Effector memory CD4-positive, alpha-beta T cell (primary cell): ENCODE measurements around the gene PCCA.
"Not testable (repeated sequence)": the region's sequence is repeated elsewhere in the genome, so short reads cannot be mapped to it uniquely, and the experiment has no call there.

Experiments
- DNase-seq, 3 donors: peaks; one replicate each; pipeline ENCODE4 v3.0.0-alpha.2; 2020
- H3K27ac ChIP-seq: 2 replicates; pipeline ENCODE4 v1.7.0; 2013; ENCODE audit warnings: mild to moderate bottlenecking, low read length, moderate library complexity; ENCODE audit not compliant: insufficient read depth, poor library complexity, severe bottlenecking
- H3K27me3 ChIP-seq: replicated peaks from 2 replicates; pipeline ENCODE4 v1.7.0; 2013; ENCODE audit warnings: mild to moderate bottlenecking, low read length; ENCODE audit not compliant: insufficient read depth, control insufficient read depth, poor library complexity, severe bottlenecking
- H3K36me3 ChIP-seq: 2 replicates; pipeline ENCODE4 v1.7.0; 2013; ENCODE audit warnings: mild to moderate bottlenecking, low read length, moderate library complexity; ENCODE audit not compliant: control insufficient read depth, insufficient read depth
- H3K4me1 ChIP-seq: 2 replicates; pipeline ENCODE4 v1.7.0; 2013; ENCODE audit warnings: low read length, mild to moderate bottlenecking; ENCODE audit not compliant: control insufficient read depth, insufficient read depth, poor library complexity, severe bottlenecking
- H3K4me3 ChIP-seq: 2 replicates; pipeline ENCODE4 v1.7.0; 2013; ENCODE audit warnings: low read length, low read depth, mild to moderate bottlenecking; ENCODE audit not compliant: insufficient read depth, poor library complexity, severe bottlenecking
- H3K9me3 ChIP-seq: 2 replicates; pipeline ENCODE4 v1.7.0; 2013; ENCODE audit warnings: mild to moderate bottlenecking, low read length, moderate library complexity; ENCODE audit not compliant: control insufficient read depth

Gene PCCA

GRCh38 chr13:100208002-100208401 is 119.1 kb downstream of the PCCA start:
- Histone ChIP-seq H3K36me3 (no peaks in the 10 kb centered on the region), H3K9me3 (no peaks in the 10 kb centered on the region), H3K27me3 (no peaks in the 10 kb centered on the region), H3K4me1 (peaks cover 15% of the 10 kb centered on the region), H3K4me3 (no peak overlapping the region), H3K27ac (no peak overlapping the region)
- DNase-seq: no peak

- no peak overlapping the region for H3K27ac ChIP-seq
- DNase-seq: no peak
- peaks cover 11% of the 10 kb centered on the region for H3K4me1 ChIP-seq
- no peaks in the 10 kb centered on the region for H3K27me3 ChIP-seq
- no peak overlapping the region for H3K4me3 ChIP-seq
- no peaks in the 10 kb centered on the region for H3K9me3 ChIP-seq
- no peaks in the 10 kb centered on the region for H3K36me3 ChIP-seq
These were observed 119.7 kb downstream of the PCCA start for GRCh38 chr13:100208626-100209025.

DNA sequence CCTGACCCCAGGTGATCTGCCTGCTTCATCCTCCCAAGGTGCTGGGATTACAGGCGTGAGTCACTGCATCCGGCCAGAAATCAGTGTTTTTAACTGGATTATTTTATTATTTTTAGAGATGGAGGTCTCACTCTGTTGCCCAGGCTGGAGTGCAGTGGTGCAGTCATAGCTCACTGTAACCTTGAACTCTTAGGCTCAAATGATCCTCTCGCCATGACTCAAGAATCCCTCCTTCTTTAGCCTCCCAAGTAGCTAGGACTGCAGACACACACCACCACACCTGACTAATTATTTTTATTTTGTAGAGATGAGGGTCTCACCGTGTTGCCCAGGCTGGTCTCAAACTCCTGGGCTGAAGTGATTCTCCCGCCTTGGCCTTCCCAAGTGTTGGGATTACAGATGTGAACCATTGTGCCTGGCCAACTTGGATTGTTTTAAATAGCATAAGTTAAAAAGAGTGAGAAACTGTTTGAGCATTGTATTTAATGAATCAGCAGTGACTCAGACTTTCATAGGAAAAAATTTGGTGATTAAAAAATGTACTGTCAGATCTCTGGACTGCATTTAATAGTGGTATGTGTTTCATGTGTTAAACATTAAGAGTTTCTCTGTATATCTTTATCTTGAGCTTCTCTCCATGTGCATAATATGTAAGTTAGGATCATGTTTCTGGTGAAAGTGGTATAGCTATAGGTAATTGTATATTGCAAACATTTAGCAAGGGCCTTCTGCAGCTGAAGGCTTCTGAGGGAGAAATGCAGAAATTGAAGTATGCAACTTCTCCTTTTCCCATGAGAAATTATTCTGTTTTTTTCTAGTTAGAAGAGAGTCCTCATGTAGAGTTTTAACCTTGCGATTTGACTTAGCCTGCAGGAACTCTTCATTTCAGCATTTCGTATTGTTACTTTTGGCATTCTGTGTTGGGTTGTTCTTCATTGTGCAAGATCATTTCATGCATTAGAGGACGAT is 121.2 kb downstream of the PCCA start:
- H3K27me3 ChIP-seq: no peaks in the 10 kb centered on the region
- no peaks in the 10 kb centered on the region for H3K4me1 ChIP-seq
- no peaks in the 10 kb centered on the region for H3K9me3 ChIP-seq
- H3K27ac ChIP-seq: no peak overlapping the region
- no peak overlapping the region for H3K4me3 ChIP-seq
- no peak for DNase-seq
- no peaks in the 10 kb centered on the region for H3K36me3 ChIP-seq

DNA sequence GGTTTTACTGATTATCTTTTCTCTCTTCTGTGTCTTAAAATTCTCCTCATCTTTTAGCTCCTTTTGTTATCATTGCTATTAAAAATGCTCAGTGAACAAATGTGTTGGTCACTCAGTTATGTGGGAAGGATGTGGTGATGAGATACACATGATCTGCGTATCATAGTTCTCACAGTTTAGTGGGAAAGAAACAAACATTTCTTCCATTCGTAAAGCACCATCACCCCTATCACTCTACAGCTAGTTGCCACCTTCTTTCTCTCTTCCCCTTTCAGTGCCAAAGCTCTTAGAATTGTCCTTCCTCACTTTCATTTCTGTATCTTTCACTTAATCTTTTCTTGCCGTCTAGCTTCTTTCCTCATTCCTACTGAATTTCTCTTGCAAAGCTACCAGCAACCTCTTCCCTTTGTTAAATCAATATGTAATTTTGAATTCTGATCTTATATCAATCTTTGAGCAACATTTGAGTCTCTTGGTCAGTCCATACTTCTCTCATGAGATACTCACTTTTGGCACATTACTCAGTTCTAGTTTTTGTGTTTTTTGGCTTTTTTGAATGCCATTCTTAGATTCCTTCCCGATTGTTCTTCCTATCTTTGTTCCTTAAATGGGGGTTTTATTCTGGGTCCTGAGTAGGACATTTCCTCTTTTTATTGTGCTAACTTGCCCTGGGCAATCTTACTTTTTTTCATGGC is 122.3 kb downstream of the PCCA start:
- H3K27ac ChIP-seq: no peak overlapping the region
- no peaks in the 10 kb centered on the region for H3K4me1 ChIP-seq

DNA sequence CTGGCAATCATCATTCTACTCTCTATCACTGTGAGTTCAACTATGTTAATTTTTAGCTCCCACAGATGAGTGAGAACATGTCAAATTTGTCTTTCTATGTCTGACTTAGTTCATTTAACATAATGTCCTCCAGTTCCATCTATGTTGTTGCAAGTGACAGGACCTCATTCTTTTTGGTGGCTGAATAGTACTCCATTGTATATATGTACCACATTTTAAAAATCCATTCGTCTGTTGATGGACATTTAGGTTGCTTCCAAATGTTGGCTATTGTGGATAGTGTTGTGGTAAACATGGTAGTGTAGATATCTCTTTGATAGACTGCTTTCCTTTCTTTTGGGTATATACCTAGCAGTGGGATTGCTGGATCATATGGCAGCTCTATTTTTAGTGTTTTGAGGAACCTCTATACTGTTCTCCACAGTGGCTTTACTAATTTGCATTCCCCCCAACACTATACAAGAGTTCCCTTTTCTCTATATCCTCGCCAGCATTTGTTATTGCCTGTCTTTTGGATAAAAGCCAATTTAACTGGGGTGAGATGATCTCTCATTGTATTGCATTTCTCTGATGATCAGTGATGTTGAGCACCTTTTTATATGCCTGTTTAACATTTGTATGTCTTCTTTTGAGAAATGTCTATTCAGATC is 124.1 kb downstream of the PCCA start:
- DNase-seq: no peak
- H3K4me1 ChIP-seq: no peaks in the 10 kb centered on the region
- H3K9me3 ChIP-seq: no peaks in the 10 kb centered on the region
- H3K27me3 ChIP-seq: no peaks in the 10 kb centered on the region
- H3K27ac ChIP-seq: no peak overlapping the region
- H3K4me3 ChIP-seq: no peak overlapping the region
- H3K36me3 ChIP-seq: no peaks in the 10 kb centered on the region

More for the DNA sequence above, 122.3 kb downstream of the PCCA start:
- DNase-seq: no peak
- H3K9me3 ChIP-seq: no peaks in the 10 kb centered on the region
- H3K4me3 ChIP-seq: no peak overlapping the region
- no peaks in the 10 kb centered on the region for H3K27me3 ChIP-seq
- H3K36me3 ChIP-seq: no peaks in the 10 kb centered on the region

DNA sequence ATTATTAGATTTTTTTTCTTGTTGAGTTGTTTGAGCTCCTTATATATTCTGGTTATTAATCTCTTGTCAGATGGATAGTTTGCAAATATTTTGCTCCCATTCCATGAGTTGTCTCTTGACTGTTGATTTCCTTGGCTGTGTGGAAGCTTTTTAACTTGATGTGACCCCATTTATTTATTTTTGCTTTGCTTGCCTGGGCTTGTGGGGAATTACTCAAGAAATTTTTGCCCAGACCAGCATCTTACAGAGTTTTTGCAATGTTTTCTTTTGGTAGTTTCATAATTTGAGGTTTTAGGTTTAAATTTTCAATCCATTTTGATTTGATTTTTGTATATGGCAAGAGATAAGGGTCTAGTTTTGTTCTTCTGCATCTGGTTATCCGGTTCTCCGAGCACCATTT is 124.7 kb downstream of the PCCA start:
- no peak overlapping the region for H3K27ac ChIP-seq

GRCh38 chr13:100214886-100215285 is 126.0 kb downstream of the PCCA start:
- Histone ChIP-seq H3K27ac (no peak overlapping the region), H3K36me3 (no peaks in the 10 kb centered on the region), H3K4me3 (no peak overlapping the region), H3K4me1 (no peaks in the 10 kb centered on the region), H3K9me3 (no peaks in the 10 kb centered on the region), H3K27me3 (no peaks in the 10 kb centered on the region)
- no peak for DNase-seq

More for the DNA sequence above, 124.7 kb downstream of the PCCA start:
- H3K27me3 ChIP-seq: no peaks in the 10 kb centered on the region
- H3K36me3 ChIP-seq: no peaks in the 10 kb centered on the region
- H3K9me3 ChIP-seq: no peaks in the 10 kb centered on the region
- DNase-seq: no peak
- no peak overlapping the region for H3K4me3 ChIP-seq
- no peaks in the 10 kb centered on the region for H3K4me1 ChIP-seq

GRCh38 chr13:100221166-100221565 is 132.3 kb downstream of the PCCA start:
- Histone ChIP-seq H3K4me3 (no peak overlapping the region), H3K4me1 (no peaks in the 10 kb centered on the region), H3K27me3 (no peaks in the 10 kb centered on the region), H3K36me3 (no peaks in the 10 kb centered on the region), H3K27ac (no peak overlapping the region), H3K9me3 (no peaks in the 10 kb centered on the region)
- DNase-seq: no peak

DNA sequence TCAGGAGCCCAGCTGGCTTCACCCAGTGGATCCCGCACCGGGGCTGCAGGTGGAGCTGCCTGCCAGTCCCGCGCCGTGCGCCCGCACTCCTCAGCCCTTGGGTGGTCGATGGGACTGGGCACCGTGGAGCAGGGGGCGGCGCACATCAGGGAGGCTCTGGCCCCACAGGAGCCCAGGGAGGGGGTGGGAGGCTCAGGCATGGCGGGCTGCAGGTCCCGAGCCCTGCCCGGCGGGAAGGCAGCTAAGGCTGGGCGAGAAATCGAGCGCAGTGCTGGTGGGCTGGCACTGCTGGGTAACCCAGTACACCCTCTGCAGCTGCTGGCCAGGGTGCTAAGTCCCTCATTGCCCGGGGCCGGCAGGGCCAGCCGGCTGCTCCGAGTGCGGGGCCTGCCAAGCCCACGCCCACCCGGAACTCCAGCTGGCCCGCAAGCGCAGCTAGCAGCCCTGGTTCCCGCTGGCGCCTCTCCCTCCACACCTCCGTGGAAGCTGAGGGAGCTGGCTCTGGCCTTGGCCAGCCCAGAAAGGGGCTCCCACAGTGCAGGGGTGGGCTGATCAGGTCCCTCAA is 135.2 kb downstream of the PCCA start:
- DNase-seq, H3K4me1 ChIP-seq, H3K36me3 ChIP-seq, H3K4me3 ChIP-seq, H3K27me3 ChIP-seq, H3K9me3 ChIP-seq, H3K27ac ChIP-seq: not testable (repeated sequence)
